IPS DF 4.7 (cell line): ENCODE measurements around the gene PROSER2.

ENCODE experiments used
- DNase-seq: peaks from one replicate; pipeline ENCODE4 v3.0.0-alpha.2; 2013; ENCODE audit warnings: low spot score; ENCODE audit errors: extremely low read depth

Gene PROSER2

GRCh38 chr10:11906714-11907113 is 83.6 kb downstream of the PROSER2 start:
- no peak for DNase-seq

- DNase-seq = no peak
These were observed 84.8 kb downstream of the PROSER2 start for GRCh38 chr10:11907914-11908313.

- no peak for DNase-seq
These were observed 85.4 kb downstream of the PROSER2 start for GRCh38 chr10:11908536-11908935.

GRCh38 chr10:11908991-11909390 is 85.8 kb downstream of the PROSER2 start:
- no peak for DNase-seq

- no peak for DNase-seq
These were observed 86.5 kb downstream of the PROSER2 start for GRCh38 chr10:11909618-11910017.

- DNase-seq = no peak
These were observed 86.9 kb downstream of the PROSER2 start for GRCh38 chr10:11910102-11910501.

- no peak for DNase-seq
These were observed 90.0 kb downstream of the PROSER2 start for GRCh38 chr10:11913079-11913641.

- no peak for DNase-seq
These were observed 95.2 kb downstream of the PROSER2 start for GRCh38 chr10:11918384-11918783.

- DNase-seq = no peak
These were observed 96.1 kb downstream of the PROSER2 start for GRCh38 chr10:11919271-11919670.
